BE2C (cell line): ENCODE results near the gene PPIF. TPM values are rescaled to one million over a fixed set of nuclear protein-coding genes. Genes with fewer than 3 reads are reported as not detected.

ENCODE experiments used
- DNase-seq: peaks from one replicate; pipeline ENCODE4 v3.0.0-alpha.2; 2020
- H3K27me3 ChIP-seq: fragments of 250-450 bp; sonication (Bioruptor Pico); 2 replicates; pipeline ENCODE4 v1.5.1; 2020; ENCODE audit warnings: mild to moderate bottlenecking
- H3K36me3 ChIP-seq: fragments of 250-450 bp; sonication (Bioruptor Pico); 2 replicates; pipeline ENCODE4 v1.5.1; 2020; ENCODE audit warnings: mild to moderate bottlenecking
- H3K4me1 ChIP-seq: fragments of 250-450 bp; sonication (Bioruptor Pico); 2 replicates; pipeline ENCODE4 v1.5.1; 2020
- H3K4me3 ChIP-seq: 2 replicates; pipeline ENCODE4 v1.5.1; 2011; ENCODE audit warnings: low read depth, low read length
- H3K9me3 ChIP-seq: fragments of 250-450 bp; sonication (Bioruptor Pico); 2 replicates; pipeline ENCODE4 v1.5.1; 2020
- CTCF ChIP-seq: IDR thresholded peaks from 2 replicates; pipeline ENCODE4 v1.5.1; 2012; ENCODE audit warnings: mild to moderate bottlenecking, low read depth, low read length
- polyA plus RNA-seq: library from polyadenylated mRNA; unstranded; fragments of >200 nt; gene quantifications from one replicate; pipeline ENCODE4 v1.2.1, GENCODE V29; 2012; ENCODE audit warnings: low read depth, missing spikeins; ENCODE audit not compliant: insufficient read length, insufficient read depth

PPIF gene
- 90.4 TPM for polyA plus RNA-seq

GRCh38 chr10:79347226-79347893 is at the start of gene PPIF:
Gene PPIF, plus strand, starts transcription at chr10:79347469. Its CDS starts 80 bp downstream, at chr10:79347549.
- Histone ChIP-seq H3K36me3 (peaks cover 36% of the 10 kb centered on the region), H3K9me3 (no peaks in the 10 kb centered on the region), H3K27me3 (no peaks in the 10 kb centered on the region), H3K4me3 (peak within 1 kb of the TSS; percentile 78), H3K4me1 (peaks cover 6% of the 10 kb centered on the region)
- peak; percentile 94 for DNase-seq
- TF ChIP-seq CTCF, result peak; percentile 78

GRCh38 chr10:79298403-79299244 is 48.6 kb upstream of the PPIF start:
- no peak overlapping the region for H3K4me3 ChIP-seq
- no peaks in the 10 kb centered on the region for H3K9me3 ChIP-seq
- H3K4me1 ChIP-seq, result no peaks in the 10 kb centered on the region; the same call in 1 of the 2 replicates
- H3K36me3 ChIP-seq, result peaks cover 95% of the 10 kb centered on the region
- peak; percentile 61 for DNase-seq
- H3K27me3 ChIP-seq, result no peaks in the 10 kb centered on the region
- TF ChIP-seq CTCF, result no peak

- H3K36me3 ChIP-seq, result peaks cover 95% of the 10 kb centered on the region
- no peaks in the 10 kb centered on the region; the same call in 1 of the 2 replicates for H3K4me1 ChIP-seq
- TF ChIP-seq CTCF, result no peak
- no peaks in the 10 kb centered on the region for H3K27me3 ChIP-seq
- H3K4me3 ChIP-seq, result no peak overlapping the region
- no peaks in the 10 kb centered on the region for H3K9me3 ChIP-seq
- no peak for DNase-seq
Measured at GRCh38 chr10:79299397-79300241, 47.6 kb upstream of the PPIF start.

- Histone ChIP-seq H3K27me3 (no peaks in the 10 kb centered on the region), H3K4me3 (no peak overlapping the region), H3K36me3 (peaks cover 96% of the 10 kb centered on the region), H3K9me3 (no peaks in the 10 kb centered on the region), H3K4me1 (no peaks in the 10 kb centered on the region; the same call in 1 of the 2 replicates)
- no peak for TF ChIP-seq CTCF
- DNase-seq, result no peak
Measured at GRCh38 chr10:79300711-79301110, 46.6 kb upstream of the PPIF start.

GRCh38 chr10:79301754-79302530 is 45.3 kb upstream of the PPIF start:
- Histone ChIP-seq H3K4me1 (no peaks in the 10 kb centered on the region; the same call in 1 of the 2 replicates), H3K4me3 (no peak overlapping the region), H3K36me3 (peaks cover 96% of the 10 kb centered on the region), H3K9me3 (no peaks in the 10 kb centered on the region), H3K27me3 (no peaks in the 10 kb centered on the region)
- TF ChIP-seq CTCF, result no peak
- no peak for DNase-seq
